ENCODE results near the gene COPS8. TPM values are rescaled to one million over a fixed set of nuclear protein-coding genes. Genes with fewer than 3 reads are reported as not detected.
A peak's percentile ranks its signal among the peaks of the same experiment; 100 is the strongest.

The COPS8 gene
- polyA plus RNA-seq, 3 donors = 81.0 to 88.0 (median 81.6) TPM

- no peak for DNase-seq (ENCODE audit: extremely low read depth in 1 of 11, low read depth in 9 of 11, low spot score in 4 of 11)
Measured at GRCh38 chr2:237059155-237059875, 26.4 kb upstream of the COPS8 start.

GRCh38 chr2:237060534-237061312, 25.0 kb upstream of the COPS8 start:
- peak in 9 of 11 donors; percentile 53 to 76 (median 63) for DNase-seq (ENCODE audit: extremely low read depth in 1 of 11, low read depth in 9 of 11, low spot score in 4 of 11)

- DNase-seq (ENCODE audit: extremely low read depth in 1 of 11, low read depth in 9 of 11, low spot score in 4 of 11) = no peak
Measured at GRCh38 chr2:237061356-237061755, 24.3 kb upstream of the COPS8 start.

- no peak for DNase-seq (ENCODE audit: extremely low read depth in 1 of 11, low read depth in 9 of 11, low spot score in 4 of 11)
Measured at GRCh38 chr2:237062585-237062984, 23.1 kb upstream of the COPS8 start.

- DNase-seq (ENCODE audit: extremely low read depth in 1 of 11, low read depth in 9 of 11, low spot score in 4 of 11) = no peak
Measured at GRCh38 chr2:237064203-237065070, 21.3 kb upstream of the COPS8 start.

GRCh38 chr2:237065071-237065377, 20.7 kb upstream of the COPS8 start:
- DNase-seq (ENCODE audit: extremely low read depth in 1 of 11, low read depth in 9 of 11, low spot score in 4 of 11) = no peak

- DNase-seq (ENCODE audit: extremely low read depth in 1 of 11, low read depth in 9 of 11, low spot score in 4 of 11) = no peak
Measured at GRCh38 chr2:237066396-237066795, 19.3 kb upstream of the COPS8 start.

- DNase-seq (ENCODE audit: extremely low read depth in 1 of 11, low read depth in 9 of 11, low spot score in 4 of 11) = no peak
Measured at GRCh38 chr2:237068005-237068576, 17.6 kb upstream of the COPS8 start.

GRCh38 chr2:237072067-237072931, 13.4 kb upstream of the COPS8 start:
- peak in 7 of 11 donors; percentile 29 to 65 (median 51) for DNase-seq (ENCODE audit: extremely low read depth in 1 of 11, low read depth in 9 of 11, low spot score in 4 of 11)

GRCh38 chr2:237073552-237073951, 12.1 kb upstream of the COPS8 start:
- no peak for DNase-seq (ENCODE audit: extremely low read depth in 1 of 11, low read depth in 9 of 11, low spot score in 4 of 11)

GRCh38 chr2:237074211-237074993, 11.3 kb upstream of the COPS8 start:
- no peak for DNase-seq (ENCODE audit: extremely low read depth in 1 of 11, low read depth in 9 of 11, low spot score in 4 of 11)

- no peak for DNase-seq (ENCODE audit: extremely low read depth in 1 of 11, low read depth in 9 of 11, low spot score in 4 of 11)
Measured at GRCh38 chr2:237075749-237076599, 9.7 kb upstream of the COPS8 start.

- DNase-seq (ENCODE audit: extremely low read depth in 1 of 11, low read depth in 9 of 11, low spot score in 4 of 11) = no peak
Measured at GRCh38 chr2:237081596-237081995, 4.1 kb upstream of the COPS8 start.

GRCh38 chr2:237083026-237083425, 2.7 kb upstream of the COPS8 start:
- no peak for DNase-seq (ENCODE audit: extremely low read depth in 1 of 11, low read depth in 9 of 11, low spot score in 4 of 11)

GRCh38 chr2:237084444-237084843, 1.2 kb upstream of the COPS8 start:
- DNase-seq (ENCODE audit: extremely low read depth in 1 of 11, low read depth in 9 of 11, low spot score in 4 of 11) = no peak

GRCh38 chr2:237090906-237091305, 5.2 kb downstream of the COPS8 start:
- DNase-seq (ENCODE audit: extremely low read depth in 1 of 11, low read depth in 9 of 11, low spot score in 4 of 11) = no peak
